ENCODE data around the gene KRT72.

KRT72 gene

DNA sequence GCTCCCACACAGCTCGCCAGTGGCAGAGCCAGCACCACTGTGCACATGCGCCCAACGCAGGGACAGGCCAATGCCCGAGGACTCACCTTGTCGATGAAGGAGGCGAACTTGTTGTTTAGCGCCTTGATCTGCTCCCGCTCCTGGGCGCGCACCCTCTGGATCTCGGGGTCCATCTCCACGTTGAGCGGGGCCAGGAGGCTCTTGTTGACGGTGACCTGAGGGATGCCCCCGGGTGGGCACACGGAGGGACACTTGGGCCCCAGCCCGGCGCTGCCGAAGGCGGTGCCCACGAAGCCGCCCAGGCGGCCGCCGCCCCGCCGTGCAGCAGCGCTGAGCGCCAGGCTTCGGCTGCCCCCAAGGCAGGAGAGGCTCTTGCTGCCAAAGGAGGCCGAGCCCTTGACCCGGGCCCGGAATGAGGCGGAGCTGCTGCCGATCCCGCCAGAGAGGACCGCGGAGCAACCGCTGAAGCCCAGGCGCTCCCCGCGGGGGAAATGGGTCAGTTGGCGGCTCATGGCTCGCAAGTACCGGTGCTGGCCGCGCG, at the start of gene KRT72:
KRT72 (minus strand) TSS at position 523 of the 541 bp plus-strand sequence; CDS start at position 512, 11 bp downstream.
- CTCF ChIA-PET: no interaction called here
- DNase-seq (ENCODE audit: extremely low spot score): no peak
- POLR2A ChIA-PET: no interaction called here
- TF ChIP-seq, protein P1, sequence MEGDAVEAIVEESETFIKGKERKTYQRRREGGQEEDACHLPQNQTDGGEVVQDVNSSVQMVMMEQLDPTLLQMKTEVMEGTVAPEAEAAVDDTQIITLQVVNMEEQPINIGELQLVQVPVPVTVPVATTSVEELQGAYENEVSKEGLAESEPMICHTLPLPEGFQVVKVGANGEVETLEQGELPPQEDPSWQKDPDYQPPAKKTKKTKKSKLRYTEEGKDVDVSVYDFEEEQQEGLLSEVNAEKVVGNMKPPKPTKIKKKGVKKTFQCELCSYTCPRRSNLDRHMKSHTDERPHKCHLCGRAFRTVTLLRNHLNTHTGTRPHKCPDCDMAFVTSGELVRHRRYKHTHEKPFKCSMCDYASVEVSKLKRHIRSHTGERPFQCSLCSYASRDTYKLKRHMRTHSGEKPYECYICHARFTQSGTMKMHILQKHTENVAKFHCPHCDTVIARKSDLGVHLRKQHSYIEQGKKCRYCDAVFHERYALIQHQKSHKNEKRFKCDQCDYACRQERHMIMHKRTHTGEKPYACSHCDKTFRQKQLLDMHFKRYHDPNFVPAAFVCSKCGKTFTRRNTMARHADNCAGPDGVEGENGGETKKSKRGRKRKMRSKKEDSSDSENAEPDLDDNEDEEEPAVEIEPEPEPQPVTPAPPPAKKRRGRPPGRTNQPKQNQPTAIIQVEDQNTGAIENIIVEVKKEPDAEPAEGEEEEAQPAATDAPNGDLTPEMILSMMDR (IDR thresholded peaks at IDR 0.05; ENCODE audit: control extremely low read depth, extremely low read depth, low read depth, missing control alignments): no peak

DNA sequence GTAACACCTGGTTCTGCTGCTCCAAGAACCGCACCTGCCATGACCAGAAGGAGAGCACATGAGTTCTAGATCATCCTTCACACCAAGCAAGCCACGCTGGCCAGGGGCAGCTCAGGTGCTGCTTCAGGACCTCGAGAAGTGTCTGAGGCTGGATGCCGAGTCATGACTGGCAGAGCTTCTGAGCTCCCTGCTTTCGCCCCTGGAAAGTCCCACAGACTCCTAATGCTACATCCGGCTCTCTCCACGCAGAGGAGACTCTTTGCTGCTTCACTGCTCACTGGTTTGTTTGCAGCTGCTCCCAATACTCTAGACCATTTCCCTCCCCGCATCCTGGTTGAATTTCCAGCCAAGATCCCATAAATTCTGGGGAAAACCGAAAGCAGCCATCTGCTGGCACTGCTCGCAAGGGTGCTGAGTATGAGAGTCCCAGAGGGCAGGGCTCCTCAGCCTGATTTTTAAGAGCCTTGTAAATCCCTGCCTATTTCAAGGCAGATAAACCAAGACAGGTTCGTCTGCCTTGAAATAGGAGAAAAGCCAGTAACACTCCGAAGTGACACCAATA, 49.3 kb upstream of the KRT72 start:
- ChIA-PET POLR2A (no interaction called here), CTCF (no interaction called here)
- no peak for DNase-seq (ENCODE audit: extremely low spot score)
- TF ChIP-seq, protein P1 (IDR thresholded peaks at IDR 0.05; ENCODE audit: control extremely low read depth, extremely low read depth, low read depth, missing control alignments): no peak

DNA sequence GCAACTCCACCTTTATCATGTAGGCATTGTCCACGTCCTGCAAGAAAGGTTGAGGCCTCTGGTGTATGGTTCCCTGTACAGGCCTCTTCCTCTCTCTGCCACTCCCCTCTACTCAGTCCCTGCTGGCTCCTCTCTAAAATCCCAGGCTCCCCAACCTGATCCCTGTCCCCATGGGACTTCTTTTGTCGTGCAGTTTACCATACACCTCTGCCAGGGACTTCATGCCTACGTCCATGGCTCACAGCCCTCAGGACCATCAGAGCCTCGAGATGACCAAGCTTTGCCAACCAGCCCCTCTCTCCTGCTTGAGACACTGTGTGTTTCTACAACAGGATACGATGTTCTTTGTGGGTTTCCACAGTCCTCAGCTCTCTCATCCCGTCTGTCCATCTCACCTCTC, 47.8 kb upstream of the KRT72 start:
- CTCF ChIA-PET: interaction anchor here (1.6 kb wide), 1 partner anchor 16 kb away, joined by 3 read pairs; no protein-coding TSS in a partner anchor
- no peak for DNase-seq (ENCODE audit: extremely low spot score)
- TF ChIP-seq, protein P1 (IDR thresholded peaks at IDR 0.05; ENCODE audit: control extremely low read depth, extremely low read depth, low read depth, missing control alignments): no peak
- POLR2A ChIA-PET: no interaction called here

GRCh38 chr12:52648012-52648550, 46.8 kb upstream of the KRT72 start:
- POLR2A ChIA-PET: no interaction called here
- no peak for DNase-seq (ENCODE audit: extremely low spot score)
- TF ChIP-seq, protein P1 (IDR thresholded peaks at IDR 0.05; ENCODE audit: control extremely low read depth, extremely low read depth, low read depth, missing control alignments): no peak
- CTCF ChIA-PET: interaction anchor here (1.6 kb wide), 1 partner anchor 15 kb away, joined by 3 read pairs; no protein-coding TSS in a partner anchor

- CTCF ChIA-PET: interaction anchor here (1.6 kb wide), 1 partner anchor 15 kb away, joined by 3 read pairs; no protein-coding TSS in a partner anchor
- POLR2A ChIA-PET: no interaction called here
- no peak for DNase-seq (ENCODE audit: extremely low spot score)
- TF ChIP-seq, protein P1 (IDR thresholded peaks at IDR 0.05; ENCODE audit: control extremely low read depth, extremely low read depth, low read depth, missing control alignments): no peak
Measured at GRCh38 chr12:52647601-52648000, 46.3 kb upstream of the KRT72 start.

GRCh38 chr12:52646613-52647012, 45.4 kb upstream of the KRT72 start:
- no peak for DNase-seq (ENCODE audit: extremely low spot score)
- TF ChIP-seq, protein P1 (IDR thresholded peaks at IDR 0.05; ENCODE audit: control extremely low read depth, extremely low read depth, low read depth, missing control alignments): no peak
- ChIA-PET POLR2A (no interaction called here), CTCF (no interaction called here)

Measured in GM10248 (cell line).